ENCODE results near the gene UBE2D3.

- no peak for TF ChIP-seq TEAD4 (CRISPR knock-in tag; IDR thresholded peaks at IDR 0.05)
- no peak for TF ChIP-seq MLX (CRISPR knock-in tag; IDR thresholded peaks at IDR 0.05)
- no peak for TF ChIP-seq CTCF (IDR thresholded peaks at IDR 0.05)
- no peak for TF ChIP-seq USF2 (CRISPR knock-in tag; IDR thresholded peaks at IDR 0.05)
- TF ChIP-seq NR1H2 (CRISPR knock-in tag; IDR thresholded peaks at IDR 0.05) = no peak
- no peak for TF ChIP-seq ZNF396 (CRISPR knock-in tag; IDR thresholded peaks at IDR 0.05; ENCODE audit: borderline replicate concordance)
- TF ChIP-seq PREB (CRISPR knock-in tag; IDR thresholded peaks at IDR 0.05; ENCODE audit: borderline replicate concordance) = no peak
- no peak for TF ChIP-seq TP53 (CRISPR knock-in tag; IDR thresholded peaks at IDR 0.05)
- no peak for TF ChIP-seq FOXJ3 (CRISPR knock-in tag; IDR thresholded peaks at IDR 0.05; ENCODE audit: borderline replicate concordance)
- TF ChIP-seq E2F1 (CRISPR knock-in tag; IDR thresholded peaks at IDR 0.05) = no peak
Observed at GRCh38 chr4:102862016-102862415, 34.7 kb upstream of the UBE2D3 start.
